Natural killer cell treated with Interleukin-12 subunit alpha and Interleukin-12 subunit beta and Interleukin-15 and Interleukin-18, amount 100 ng/mL, for 72 hours (primary cell): Measurements from ENCODE around the gene GDNF. TPM values are rescaled to one million over a fixed set of nuclear protein-coding genes. Genes with fewer than 3 reads are reported as not detected.

Experiments used
- ATAC-seq, 2 donors: fragments of 150-1000 bp; cut with Tn5 transposase in 1 of 2; sonication (Bioruptor Pico), chemical (Tn5 transposase) in 1 of 2; 2 replicates each; pipeline ENCODE4 v1.10.0; 2021
- DNase-seq: peaks from one replicate; pipeline ENCODE4 v3.0.0; 2022; ENCODE audit warnings: low spot score
- H3K27ac Mint-ChIP-seq, 2 donors: 1 replicate in 1 of 2; 2 replicates in 1 of 2; pipeline ENCODE4 v1.8.0; 2022; ENCODE audit warnings: mixed read lengths in 2 of 2, mild to moderate bottlenecking in 1 of 2, moderate library complexity in 1 of 2
- H3K27me3 Mint-ChIP-seq, 2 donors: 1 replicate in 1 of 2; 2 replicates in 1 of 2; pipeline ENCODE4 v1.8.0; 2022; ENCODE audit warnings: mixed read lengths in 2 of 2
- H3K36me3 Mint-ChIP-seq: one replicate; pipeline ENCODE4 v1.8.0; 2022; ENCODE audit warnings: mixed read lengths
- H3K4me1 Mint-ChIP-seq, 2 donors: 1 replicate in 1 of 2; 2 replicates in 1 of 2; pipeline ENCODE4 v1.8.0; 2022; ENCODE audit warnings: low read depth in 2 of 2, mixed read lengths in 2 of 2, mild to moderate bottlenecking in 1 of 2
- H3K4me3 Mint-ChIP-seq: one replicate; pipeline ENCODE4 v1.8.0; 2022; ENCODE audit warnings: mixed read lengths
- H3K9me3 Mint-ChIP-seq: 2 replicates; pipeline ENCODE4 v1.8.0; 2022; ENCODE audit warnings: mixed read lengths
- total RNA-seq, 2 donors: library from RNA; stranded (reverse); gene quantifications; one replicate each; pipeline ENCODE4 v1.2.3, GENCODE V29; 2022

The GDNF gene
- total RNA-seq, 2 donors from 2014 or later: not detected

- Mint-ChIP-seq H3K4me3 (no peak overlapping the region), H3K36me3 (no peaks in the 10 kb centered on the region), H3K27ac (no peak overlapping the region), H3K4me1 (no peaks in the 10 kb centered on the region), H3K27me3 (peaks cover 9 to 11% of the 10 kb centered on the region in 2 donors), H3K9me3 (no peaks in the 10 kb centered on the region)
- ATAC-seq (no peak), DNase-seq (no peak)
Observed at GRCh38 chr5:37816883-37817282, 23.0 kb downstream of the GDNF start.

GRCh38 chr5:37816331-37816730 lies 23.5 kb downstream of the GDNF start:
- Mint-ChIP-seq H3K36me3 (no peaks in the 10 kb centered on the region), H3K4me1 (no peaks in the 10 kb centered on the region), H3K27ac (no peak overlapping the region), H3K4me3 (no peak overlapping the region), H3K27me3 (peaks cover 9 to 11% of the 10 kb centered on the region in 2 donors), H3K9me3 (no peaks in the 10 kb centered on the region)
- ATAC-seq (no peak), DNase-seq (no peak)

- Mint-ChIP-seq H3K27ac (no peak overlapping the region), H3K9me3 (no peaks in the 10 kb centered on the region), H3K4me3 (no peak overlapping the region), H3K36me3 (no peaks in the 10 kb centered on the region), H3K27me3 (peaks cover 9 to 11% of the 10 kb centered on the region in 2 donors), H3K4me1 (no peaks in the 10 kb centered on the region)
- no peak for DNase-seq
- ATAC-seq: no peak
Observed at GRCh38 chr5:37815913-37816312, 23.9 kb downstream of the GDNF start.

- Mint-ChIP-seq H3K4me1 (no peaks in the 10 kb centered on the region), H3K27me3 (peaks cover 11 to 14% of the 10 kb centered on the region in 2 donors), H3K4me3 (no peak overlapping the region), H3K27ac (no peak overlapping the region), H3K9me3 (no peaks in the 10 kb centered on the region), H3K36me3 (no peaks in the 10 kb centered on the region)
- DNase-seq: no peak
- ATAC-seq: no peak
Observed at GRCh38 chr5:37814699-37815098, 25.1 kb downstream of the GDNF start.

GRCh38 chr5:37812365-37812764 lies 27.5 kb downstream of the GDNF start:
- Mint-ChIP-seq H3K4me3 (no peak overlapping the region), H3K4me1 (no peaks in the 10 kb centered on the region)
- no peak for ATAC-seq

GRCh38 chr5:37811866-37812265 lies 28.0 kb downstream of the GDNF start:
- H3K9me3 Mint-ChIP-seq: peaks cover 3% of the 10 kb centered on the region

More at GRCh38 chr5:37812365-37812764, 27.5 kb downstream of the GDNF start:
- no peaks in the 10 kb centered on the region for H3K36me3 Mint-ChIP-seq
- H3K9me3 Mint-ChIP-seq: no peaks in the 10 kb centered on the region
- H3K27me3 Mint-ChIP-seq: peaks cover 13 to 23% of the 10 kb centered on the region in 2 donors
- no peak overlapping the region for H3K27ac Mint-ChIP-seq
- no peak for DNase-seq

GRCh38 chr5:37810311-37810710 lies 29.5 kb downstream of the GDNF start:
- ATAC-seq (no peak), DNase-seq (no peak)
- Mint-ChIP-seq H3K9me3 (peaks cover 3% of the 10 kb centered on the region), H3K4me3 (no peak overlapping the region), H3K27ac (no peak overlapping the region), H3K27me3 (peaks cover 14 to 21% of the 10 kb centered on the region in 2 donors), H3K4me1 (no peaks in the 10 kb centered on the region), H3K36me3 (no peaks in the 10 kb centered on the region)

More at GRCh38 chr5:37811866-37812265, 28.0 kb downstream of the GDNF start:
- Mint-ChIP-seq H3K27me3 (peaks cover 17 to 24% of the 10 kb centered on the region in 2 donors), H3K27ac (no peak overlapping the region), H3K36me3 (no peaks in the 10 kb centered on the region), H3K4me1 (no peaks in the 10 kb centered on the region), H3K4me3 (no peak overlapping the region)
- DNase-seq (no peak), ATAC-seq (no peak)

GRCh38 chr5:37808945-37809344 lies 30.9 kb downstream of the GDNF start:
- no peak for ATAC-seq
- Mint-ChIP-seq H3K27ac (no peak overlapping the region), H3K4me3 (no peak overlapping the region), H3K27me3 (peaks cover 14 to 29% of the 10 kb centered on the region in 2 donors), H3K36me3 (no peaks in the 10 kb centered on the region), H3K4me1 (no peaks in the 10 kb centered on the region), H3K9me3 (peaks cover 3% of the 10 kb centered on the region)
- DNase-seq: no peak

GRCh38 chr5:37807621-37808301 lies 32.1 kb downstream of the GDNF start:
- Mint-ChIP-seq H3K4me3 (no peak overlapping the region), H3K27me3 (peaks cover 14 to 29% of the 10 kb centered on the region in 2 donors), H3K27ac (no peak overlapping the region), H3K9me3 (peaks cover 3% of the 10 kb centered on the region), H3K36me3 (no peaks in the 10 kb centered on the region), H3K4me1 (no peaks in the 10 kb centered on the region)
- DNase-seq: no peak
- no peak for ATAC-seq

- Mint-ChIP-seq H3K36me3 (no peaks in the 10 kb centered on the region), H3K27me3 (peaks cover 10 to 29% of the 10 kb centered on the region in 2 donors), H3K27ac (no peak overlapping the region), H3K4me3 (no peak overlapping the region), H3K9me3 (peaks cover 3% of the 10 kb centered on the region), H3K4me1 (no peaks in the 10 kb centered on the region)
- ATAC-seq (no peak), DNase-seq (no peak)
Observed at GRCh38 chr5:37807015-37807414, 32.8 kb downstream of the GDNF start.

GRCh38 chr5:37806476-37806875 lies 33.4 kb downstream of the GDNF start:
- ATAC-seq (no peak), DNase-seq (no peak)
- H3K4me3 Mint-ChIP-seq: no peak overlapping the region
- no peaks in the 10 kb centered on the region for H3K4me1 Mint-ChIP-seq
- H3K9me3 Mint-ChIP-seq: peaks cover 3% of the 10 kb centered on the region
- no peaks in the 10 kb centered on the region for H3K36me3 Mint-ChIP-seq
- peaks cover 10 to 29% of the 10 kb centered on the region in 2 donors for H3K27me3 Mint-ChIP-seq
- no peak overlapping the region for H3K27ac Mint-ChIP-seq

GRCh38 chr5:37806016-37806415 lies 33.8 kb downstream of the GDNF start:
- H3K27me3 Mint-ChIP-seq: peaks cover 10 to 29% of the 10 kb centered on the region in 2 donors
- DNase-seq: no peak
- no peaks in the 10 kb centered on the region for H3K4me1 Mint-ChIP-seq
- no peak overlapping the region for H3K4me3 Mint-ChIP-seq
- ATAC-seq: no peak
- H3K27ac Mint-ChIP-seq: no peak overlapping the region
- peaks cover 6% of the 10 kb centered on the region for H3K9me3 Mint-ChIP-seq
- H3K36me3 Mint-ChIP-seq: no peaks in the 10 kb centered on the region

- Mint-ChIP-seq H3K4me1 (no peaks in the 10 kb centered on the region), H3K4me3 (no peak overlapping the region), H3K27me3 (peaks cover 12 to 31% of the 10 kb centered on the region in 2 donors), H3K9me3 (peaks cover 6% of the 10 kb centered on the region), H3K36me3 (no peaks in the 10 kb centered on the region), H3K27ac (no peak overlapping the region)
- DNase-seq (no peak), ATAC-seq (no peak)
Observed at GRCh38 chr5:37804401-37804800, 35.4 kb downstream of the GDNF start.

GRCh38 chr5:37803487-37803886 lies 36.4 kb downstream of the GDNF start:
- Mint-ChIP-seq H3K4me3 (no peak overlapping the region), H3K4me1 (no peaks in the 10 kb centered on the region), H3K27me3 (peaks cover 10 to 23% of the 10 kb centered on the region in 2 donors), H3K9me3 (peaks cover 6% of the 10 kb centered on the region), H3K27ac (no peak overlapping the region), H3K36me3 (no peaks in the 10 kb centered on the region)
- ATAC-seq: no peak
- DNase-seq: no peak

GRCh38 chr5:37801521-37801920 lies 38.3 kb downstream of the GDNF start:
- peaks cover 8 to 18% of the 10 kb centered on the region in 2 donors for H3K27me3 Mint-ChIP-seq
- no peaks in the 10 kb centered on the region for H3K4me1 Mint-ChIP-seq
- DNase-seq (no peak), ATAC-seq (no peak)
- peaks cover 6% of the 10 kb centered on the region for H3K9me3 Mint-ChIP-seq
- no peaks in the 10 kb centered on the region for H3K36me3 Mint-ChIP-seq
- H3K4me3 Mint-ChIP-seq: no peak overlapping the region
- no peak overlapping the region for H3K27ac Mint-ChIP-seq
